GM12875 (cell line): ENCODE measurements around the gene LINGO1.

Experiments used
- H3K4me3 ChIP-seq: one replicate; pipeline ENCODE4 v1.5.1; 2011; ENCODE audit warnings: low read depth, low read length, control low read depth
- CTCF ChIP-seq: IDR thresholded peaks from 2 replicates; pipeline ENCODE4 v1.5.1; 2011; ENCODE audit warnings: low read depth, mild to moderate bottlenecking, control low read depth, inconsistent platforms, low read length, moderate library complexity, borderline replicate concordance; ENCODE audit not compliant: insufficient read depth

The LINGO1 gene

DNA sequence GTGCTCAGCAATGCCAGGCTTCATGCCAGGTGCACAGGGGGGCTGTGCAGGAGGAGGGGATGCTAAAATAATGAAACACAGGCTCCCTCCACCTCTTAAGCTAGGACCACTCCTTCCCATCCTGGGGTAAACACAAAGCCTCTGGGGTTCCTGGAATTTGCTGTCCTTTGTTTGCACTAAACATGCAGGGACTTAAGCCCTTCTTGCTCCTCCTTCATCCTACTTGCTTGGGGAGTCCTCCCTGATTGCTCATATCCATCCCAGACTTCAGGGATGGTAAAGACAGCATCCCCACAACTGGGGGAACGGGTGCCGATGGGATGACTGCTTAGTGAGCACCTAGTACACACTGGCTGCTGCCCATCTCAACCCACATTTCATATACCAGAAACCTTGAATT lies 5.1 kb downstream of the LINGO1 start:
- no peak for TF ChIP-seq CTCF
- no peak overlapping the region for H3K4me3 ChIP-seq

DNA sequence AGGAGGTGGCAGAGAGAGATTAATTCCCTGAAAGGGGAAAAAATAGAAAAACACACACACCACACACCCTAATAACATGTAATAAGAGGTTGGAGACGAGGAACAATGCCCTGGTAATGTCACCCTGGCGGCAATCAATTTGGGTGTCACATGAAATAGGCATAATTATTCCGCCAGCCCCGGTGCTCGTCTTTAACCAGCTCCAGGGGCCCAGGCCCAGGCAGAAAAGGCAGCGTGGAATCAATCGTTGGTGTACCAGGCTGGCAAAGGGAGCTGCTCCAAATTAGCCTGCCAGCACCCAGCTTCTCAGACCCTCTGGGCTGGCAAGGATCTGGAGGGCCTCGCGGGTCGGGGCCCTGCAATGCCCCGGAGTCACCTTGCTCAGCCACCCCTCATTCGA lies 5.6 kb downstream of the LINGO1 start:
- TF ChIP-seq CTCF, result no peak

GRCh38 chr15:77626002-77626401 lies 6.7 kb downstream of the LINGO1 start:
- H3K4me3 ChIP-seq, result no peak overlapping the region
- TF ChIP-seq CTCF, result no peak

More for the DNA sequence above, 5.6 kb downstream of the LINGO1 start:
- H3K4me3 ChIP-seq, result no peak overlapping the region

DNA sequence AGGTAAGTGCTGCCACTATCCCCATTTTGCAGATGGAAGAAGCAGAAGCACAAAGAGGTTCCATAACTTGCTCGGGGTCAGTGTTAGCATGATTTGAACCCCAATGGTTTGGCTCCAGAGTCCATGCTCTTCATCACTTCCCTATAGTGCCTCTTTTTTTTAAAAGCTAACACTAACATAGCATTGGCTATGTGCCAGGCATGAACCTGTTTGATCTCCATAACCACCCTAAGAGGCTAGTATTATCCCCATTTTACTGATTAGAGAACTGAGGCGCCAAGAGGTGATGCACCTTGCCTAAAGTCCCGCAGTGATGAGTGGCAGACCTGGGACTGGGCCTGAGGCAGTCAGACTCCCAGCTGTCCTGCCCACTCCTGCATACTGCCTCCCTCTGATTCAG lies 7.3 kb downstream of the LINGO1 start:
- TF ChIP-seq CTCF, result no peak
- H3K4me3 ChIP-seq, result no peak overlapping the region

DNA sequence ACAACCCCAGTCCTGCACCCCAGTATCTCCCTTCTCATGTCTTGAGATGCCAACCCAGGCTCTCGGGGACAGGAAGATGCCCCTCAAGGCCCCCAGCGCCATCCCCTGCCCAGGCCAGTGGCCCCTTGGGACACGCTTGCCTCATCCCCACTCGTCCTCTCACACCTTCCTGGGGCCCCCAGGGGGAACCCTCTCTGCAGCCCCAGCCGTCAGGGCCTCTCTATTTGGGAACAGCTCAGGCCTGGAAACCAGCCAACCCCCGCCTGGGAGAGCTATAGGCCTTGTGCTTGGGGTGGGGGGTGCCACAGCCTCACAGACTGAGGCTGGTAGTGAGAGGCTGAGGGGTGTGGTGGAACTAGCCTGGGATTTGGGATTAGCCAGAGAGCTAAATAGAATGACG lies 7.8 kb downstream of the LINGO1 start:
- H3K4me3 ChIP-seq, result no peak overlapping the region
- TF ChIP-seq CTCF, result no peak

GRCh38 chr15:77623755-77624524 lies 8.8 kb downstream of the LINGO1 start:
- no peak overlapping the region for H3K4me3 ChIP-seq
- TF ChIP-seq CTCF, result no peak
